Osteocyte (in vitro differentiated cells): Measurements from ENCODE around the gene ITPKB. TPM values are rescaled to one million over a fixed set of nuclear protein-coding genes. Genes with fewer than 3 reads are reported as not detected.

Experiments
- DNase-seq: peaks from one replicate; pipeline ENCODE4 v3.0.0; 2021; ENCODE audit warnings: mixed read lengths; ENCODE audit not compliant: unreplicated experiment; ENCODE audit errors: extremely low spot score
- H3K27ac Mint-ChIP-seq: one replicate; pipeline ENCODE4 v1.8.0; 2021; ENCODE audit warnings: mild to moderate bottlenecking, mixed read lengths; ENCODE audit not compliant: unreplicated experiment
- H3K27me3 Mint-ChIP-seq: one replicate; pipeline ENCODE4 v1.8.0; 2021; ENCODE audit warnings: mixed read lengths; ENCODE audit not compliant: unreplicated experiment
- H3K36me3 Mint-ChIP-seq: one replicate; pipeline ENCODE4 v1.8.0; 2021; ENCODE audit warnings: mixed read lengths; ENCODE audit not compliant: unreplicated experiment
- H3K4me1 Mint-ChIP-seq: one replicate; pipeline ENCODE4 v1.8.0; 2021; ENCODE audit warnings: mixed read lengths; ENCODE audit not compliant: unreplicated experiment
- H3K4me3 Mint-ChIP-seq: one replicate; pipeline ENCODE4 v1.8.0; 2021; ENCODE audit warnings: mild to moderate bottlenecking, moderate library complexity, mixed read lengths; ENCODE audit not compliant: unreplicated experiment
- H3K9me3 Mint-ChIP-seq: one replicate; pipeline ENCODE4 v1.8.0; 2021; ENCODE audit warnings: mixed read lengths; ENCODE audit not compliant: unreplicated experiment
- total RNA-seq: library from RNA; stranded (reverse); gene quantifications from 2 replicates; pipeline ENCODE4 v1.2.1, GENCODE V29; 2021
- TF ChIP-seq, protein P1 (sequence below): fragments of 200-600 bp; sonication (generic); IDR thresholded peaks from 2 replicates; pipeline ENCODE4 v1.5.0; 2021; ENCODE audit warnings: antibody characterized with exemption, mild to moderate bottlenecking, moderate library complexity

ITPKB gene
- total RNA-seq, 1 donor from 2014 or later, result 28.3 TPM

DNA sequence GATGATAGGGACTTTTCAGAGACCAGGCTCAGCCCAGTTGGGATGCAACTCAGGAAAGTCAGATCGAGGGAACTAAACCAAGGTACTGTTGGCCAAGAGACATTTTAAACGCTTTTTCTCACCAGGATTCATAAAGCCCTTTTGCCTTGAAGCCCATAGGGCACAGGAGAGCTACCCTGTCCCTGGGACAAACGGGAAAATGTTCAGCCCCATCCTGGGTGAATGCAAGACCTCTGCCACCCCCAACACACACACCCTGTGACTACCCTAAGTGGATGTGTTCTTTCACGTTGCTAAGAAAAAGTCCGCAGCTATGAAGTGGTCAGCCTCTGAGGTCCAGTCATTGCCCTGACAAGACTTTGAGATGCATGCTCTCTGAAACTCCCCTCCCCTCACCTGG lies 58.4 kb downstream of the ITPKB start:
- Mint-ChIP-seq H3K27me3 (no peaks in the 10 kb centered on the region), H3K4me1 (peaks cover 48% of the 10 kb centered on the region), H3K4me3 (peak overlapping the region; percentile 79), H3K9me3 (no peaks in the 10 kb centered on the region), H3K36me3 (peaks cover 2% of the 10 kb centered on the region), H3K27ac (peak overlapping the region; percentile 97)
- TF ChIP-seq, protein P1, sequence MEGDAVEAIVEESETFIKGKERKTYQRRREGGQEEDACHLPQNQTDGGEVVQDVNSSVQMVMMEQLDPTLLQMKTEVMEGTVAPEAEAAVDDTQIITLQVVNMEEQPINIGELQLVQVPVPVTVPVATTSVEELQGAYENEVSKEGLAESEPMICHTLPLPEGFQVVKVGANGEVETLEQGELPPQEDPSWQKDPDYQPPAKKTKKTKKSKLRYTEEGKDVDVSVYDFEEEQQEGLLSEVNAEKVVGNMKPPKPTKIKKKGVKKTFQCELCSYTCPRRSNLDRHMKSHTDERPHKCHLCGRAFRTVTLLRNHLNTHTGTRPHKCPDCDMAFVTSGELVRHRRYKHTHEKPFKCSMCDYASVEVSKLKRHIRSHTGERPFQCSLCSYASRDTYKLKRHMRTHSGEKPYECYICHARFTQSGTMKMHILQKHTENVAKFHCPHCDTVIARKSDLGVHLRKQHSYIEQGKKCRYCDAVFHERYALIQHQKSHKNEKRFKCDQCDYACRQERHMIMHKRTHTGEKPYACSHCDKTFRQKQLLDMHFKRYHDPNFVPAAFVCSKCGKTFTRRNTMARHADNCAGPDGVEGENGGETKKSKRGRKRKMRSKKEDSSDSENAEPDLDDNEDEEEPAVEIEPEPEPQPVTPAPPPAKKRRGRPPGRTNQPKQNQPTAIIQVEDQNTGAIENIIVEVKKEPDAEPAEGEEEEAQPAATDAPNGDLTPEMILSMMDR, result no peak
- DNase-seq, result no peak

DNA sequence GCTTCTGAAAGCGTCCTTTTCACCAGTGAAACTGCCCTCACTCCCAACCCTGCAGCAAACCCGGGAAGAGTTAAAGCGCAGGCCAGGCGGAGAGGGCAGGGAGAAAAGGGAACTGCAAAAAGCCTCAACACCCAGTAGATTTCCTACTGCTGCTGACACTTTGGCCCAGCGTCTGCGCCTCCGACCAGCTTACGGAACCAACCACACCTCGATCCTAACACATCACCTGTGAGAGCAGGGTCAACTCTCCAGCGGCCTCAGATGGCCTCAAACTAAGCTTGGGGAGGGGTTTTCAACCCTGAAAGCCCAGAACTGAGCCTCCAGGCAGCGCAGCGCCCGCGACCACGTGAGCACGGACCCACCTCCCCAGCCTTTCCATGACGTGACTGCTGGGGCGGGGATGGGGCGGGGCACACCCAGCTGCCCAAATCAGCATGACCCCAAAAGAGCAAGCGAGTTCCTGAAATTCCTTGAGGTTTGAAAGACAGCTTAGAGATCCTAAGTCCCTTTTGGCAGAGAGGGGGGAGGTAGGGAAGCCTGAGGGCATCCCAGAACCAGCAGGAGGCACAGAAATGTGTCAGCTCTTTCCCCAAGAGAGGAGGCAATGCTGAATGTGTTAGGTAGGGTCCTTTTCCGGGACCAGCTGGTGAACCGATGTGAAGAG lies 59.1 kb downstream of the ITPKB start:
- Mint-ChIP-seq H3K27me3 (no peaks in the 10 kb centered on the region), H3K9me3 (no peaks in the 10 kb centered on the region), H3K4me1 (peaks cover 53% of the 10 kb centered on the region), H3K4me3 (peak overlapping the region; percentile 79), H3K36me3 (peaks cover 2% of the 10 kb centered on the region), H3K27ac (peak overlapping the region; percentile 97)
- no peak for DNase-seq
- TF ChIP-seq, protein P1, result no peak

DNA sequence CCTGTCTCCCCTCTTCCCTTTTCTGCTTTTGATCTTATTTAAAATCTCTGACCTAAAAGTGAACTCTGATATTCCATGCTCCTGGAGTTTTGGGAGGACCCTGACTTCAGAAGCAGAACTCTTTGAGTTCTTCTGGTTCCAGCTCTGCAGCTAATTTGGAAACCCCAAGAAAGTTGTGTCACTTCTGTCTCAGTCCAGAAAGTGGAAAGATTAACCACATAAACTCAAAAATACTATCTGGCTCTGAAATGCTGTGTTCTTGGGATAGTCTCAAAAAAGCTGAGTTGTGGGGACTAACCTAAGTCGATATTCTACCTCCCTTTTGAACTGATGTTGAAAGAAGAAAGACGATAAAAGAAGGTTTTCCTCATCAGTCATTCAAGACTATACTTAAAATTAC lies 59.8 kb downstream of the ITPKB start:
- Mint-ChIP-seq H3K27me3 (no peaks in the 10 kb centered on the region), H3K4me3 (peak overlapping the region; percentile 79), H3K9me3 (no peaks in the 10 kb centered on the region), H3K4me1 (peaks cover 58% of the 10 kb centered on the region), H3K27ac (peak overlapping the region; percentile 97), H3K36me3 (peaks cover 2% of the 10 kb centered on the region)
- TF ChIP-seq, protein P1, result no peak
- DNase-seq, result no peak

DNA sequence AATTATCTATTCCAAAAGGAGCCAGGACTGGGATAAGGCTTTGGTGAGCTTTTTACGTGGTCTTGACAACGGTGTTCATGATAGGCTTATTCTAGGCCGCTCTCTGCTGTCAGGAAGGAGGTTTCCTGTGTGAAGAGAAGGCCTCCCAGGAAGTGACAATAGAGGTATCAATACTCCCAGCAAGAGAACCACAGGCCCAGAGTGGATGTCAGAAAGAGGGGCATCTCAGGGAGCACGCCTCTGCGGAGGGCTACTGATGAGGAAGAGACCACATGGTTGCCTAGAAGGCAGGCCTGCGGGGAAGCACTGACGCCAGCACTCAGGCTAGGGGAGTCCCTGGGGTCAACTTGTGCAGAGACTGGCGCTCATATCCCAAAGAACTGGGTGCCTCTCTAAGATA lies 60.4 kb downstream of the ITPKB start:
- TF ChIP-seq, protein P1, result no peak
- no peak overlapping the region for H3K4me3 Mint-ChIP-seq
- no peaks in the 10 kb centered on the region for H3K9me3 Mint-ChIP-seq
- peak overlapping the region; percentile 42 for H3K27ac Mint-ChIP-seq
- no peak for DNase-seq
- no peaks in the 10 kb centered on the region for H3K36me3 Mint-ChIP-seq
- no peaks in the 10 kb centered on the region for H3K27me3 Mint-ChIP-seq
- peaks cover 54% of the 10 kb centered on the region for H3K4me1 Mint-ChIP-seq

GRCh38 chr1:226678251-226678650 lies 60.8 kb downstream of the ITPKB start:
- no peak overlapping the region for H3K4me3 Mint-ChIP-seq

More at GRCh38 chr1:226678251-226678650, 60.8 kb downstream of the ITPKB start:
- Mint-ChIP-seq H3K27ac (no peak overlapping the region), H3K27me3 (no peaks in the 10 kb centered on the region), H3K36me3 (no peaks in the 10 kb centered on the region), H3K4me1 (peaks cover 54% of the 10 kb centered on the region), H3K9me3 (no peaks in the 10 kb centered on the region)
- TF ChIP-seq, protein P1, result no peak
- no peak for DNase-seq
